ENCODE data around the gene DCC. TPM values are rescaled to one million over a fixed set of nuclear protein-coding genes. Genes with fewer than 3 reads are reported as not detected.

The DCC gene
- total and polyA plus RNA-seq, 2 of the 8 experiments (the other 6 are each of a cell fraction or from before 2014, with no cell fraction given) = 0.14 to 1.4 TPM

GRCh38 chr18:52541056-52541455 is 201.1 kb downstream of the DCC start:
- POLR2A ChIA-PET (ENCODE audit: partially characterized antibody) = no interaction called here

More at GRCh38 chr18:52541056-52541455, 201.1 kb downstream of the DCC start:
- Histone ChIP-seq H3K9ac (replicated peaks in 1 of 4; ENCODE audit: extremely low read depth in 1 of 4, low read depth in 3 of 4, low read length in 3 of 4) (no peak overlapping the region), H3K4me1 (replicated peaks in 1 of 4; ENCODE audit: control insufficient read depth in 3 of 4, insufficient read depth in 4 of 4, low read length in 3 of 4) (no peaks in the 10 kb centered on the region), H4K5ac (ENCODE audit: insufficient read length, low read depth, low read length) (no peak overlapping the region), H3K27ac (ENCODE audit: low read depth, low read length) (no peak overlapping the region), H2BK20ac (ENCODE audit: low read length) (no peak overlapping the region), H3K18ac (ENCODE audit: extremely low read depth, low read length) (no peak overlapping the region), H2BK5ac (ENCODE audit: low read depth, low read length) (no peak overlapping the region), H3K36me3 (ENCODE audit: control insufficient read depth in 2 of 4, insufficient read depth in 4 of 4, low read length in 3 of 4) (no peaks in the 10 kb centered on the region), H2AK5ac (ENCODE audit: low read depth, low read length) (no peak overlapping the region), H2BK15ac (ENCODE audit: low read length) (no peak overlapping the region), H3K27me3 (replicated peaks in 1 of 4; ENCODE audit: control insufficient read depth in 3 of 4, extremely low read depth in 1 of 4, insufficient read depth in 3 of 4, low read length in 3 of 4) (no peaks in the 10 kb centered on the region), H2AFZ (ENCODE audit: low read length) (no peak overlapping the region), H3K56ac (replicated peaks; ENCODE audit: insufficient read length, low read depth, low read length) (no peak overlapping the region), H3K23me2 (ENCODE audit: low read depth, low read length) (no peaks in the 10 kb centered on the region), H3K4me2 (ENCODE audit: insufficient read depth in 1 of 2, low read depth in 2 of 2, low read length in 2 of 2) (no peak overlapping the region), H2BK120ac (replicated peaks; ENCODE audit: low read depth, low read length) (no peak overlapping the region), H3K79me1 (ENCODE audit: low read depth, low read length) (no peaks in the 10 kb centered on the region), H3K4ac (replicated peaks; ENCODE audit: insufficient read length, low read depth, low read length) (no peak overlapping the region), H4K8ac (ENCODE audit: extremely low read depth, insufficient read depth, low read length) (no peak overlapping the region), H3K23ac (ENCODE audit: insufficient read length) (no peak overlapping the region), H3K9me3 (ENCODE audit: insufficient read depth in 2 of 2, low read depth in 1 of 2, low read length in 1 of 2) (no peaks in the 10 kb centered on the region), H4K91ac (replicated peaks; ENCODE audit: insufficient read length, low read length) (no peak overlapping the region), H2BK12ac (ENCODE audit: low read depth, low read length) (no peak overlapping the region), H3K14ac (ENCODE audit: insufficient read length) (no peak overlapping the region), H3K79me2 (ENCODE audit: control insufficient read depth in 1 of 2, insufficient read depth in 2 of 2, low read length in 2 of 2) (no peaks in the 10 kb centered on the region), H4K20me1 (replicated peaks in 1 of 2; ENCODE audit: control insufficient read depth in 1 of 2, insufficient read depth in 2 of 2, low read length in 2 of 2) (no peaks in the 10 kb centered on the region), H3K4me3 (ENCODE audit: extremely low read depth in 1 of 4, insufficient read depth in 2 of 4, low read depth in 3 of 4, low read length in 4 of 4) (no peak overlapping the region)
- CTCF ChIA-PET (ENCODE audit: partially characterized antibody) = interaction anchor here (0.6 to 1.2 kb wide), 3 partner anchors 14 to 1336 kb away, joined by 3 to 4 read pairs (median 4); no protein-coding TSS in a partner anchor
- TF ChIP-seq BCL11A (IDR thresholded peaks at IDR 0.05; ENCODE audit: low read depth in 2 of 2, low read length in 2 of 2) = no peak
- TF ChIP-seq TCF12 (IDR thresholded peaks at IDR 0.05; ENCODE audit: low read depth, low read length) = no peak
- TF ChIP-seq RXRA (IDR thresholded peaks at IDR 0.05; ENCODE audit: insufficient read depth, low read depth, low read length) = no peak
- no peak for TF ChIP-seq TBP (IDR thresholded peaks at IDR 0.05; ENCODE audit: low read depth, low read length)
- no peak for TF ChIP-seq SUZ12 (IDR thresholded peaks at IDR 0.05; ENCODE audit: low read length)
- TF ChIP-seq EP300 (IDR thresholded peaks at IDR 0.05; ENCODE audit: borderline replicate concordance in 1 of 2, low read depth in 2 of 2, low read length in 2 of 2) = no peak
- TF ChIP-seq CHD1 (IDR thresholded peaks at IDR 0.05; ENCODE audit: low read depth, low read length) = no peak
- no peak for TF ChIP-seq SP4 (IDR thresholded peaks at IDR 0.05; ENCODE audit: low read length)
- TF ChIP-seq SP1 (IDR thresholded peaks at IDR 0.05; ENCODE audit: low read depth, low read length) = no peak
- TF ChIP-seq MAX (IDR thresholded peaks at IDR 0.05) = no peak
- TF ChIP-seq HDAC2 (IDR thresholded peaks at IDR 0.05; ENCODE audit: borderline replicate concordance in 1 of 2, low read depth in 2 of 2, low read length in 2 of 2) = no peak
- no peak for TF ChIP-seq POLR2A (IDR thresholded peaks at IDR 0.05; ENCODE audit: control extremely low read depth in 1 of 2, low read depth in 2 of 2, low read length in 2 of 2)
- TF ChIP-seq JUND (IDR thresholded peaks at IDR 0.05; ENCODE audit: low read length) = no peak
- TF ChIP-seq NRF1 (IDR thresholded peaks at IDR 0.05; ENCODE audit: low read depth, low read length) = no peak
- no peak for TF ChIP-seq KDM1A (IDR thresholded peaks at IDR 0.05; ENCODE audit: borderline replicate concordance, low read length)
- WGBS, 2 experiments (ENCODE audit: extremely low coverage in 1 of 2, insufficient coverage in 1 of 2, insufficient read length in 1 of 2, insufficient replicate concordance in 2 of 2, low coverage in 1 of 2, low lambda C conversion rate in 2 of 2, missing lambda C conversion rate in 1 of 2) = 98% methylated on average over 4 of the region's 4 CpGs; no CpG with 5 or more reads in 1 of the 2 experiments
- DNase-seq (ENCODE audit: low read depth in 1 of 2, low spot score in 2 of 2) (no peak), FAIRE-seq (no peak)

All from H1 (cell line).